Measurements from ENCODE around the gene CDH5.
"Not testable (repeated sequence)": the region's sequence is repeated elsewhere in the genome, so short reads cannot be mapped to it uniquely, and the experiment has no call there.

CDH5 gene

GRCh38 chr16:66366433-66367299 lies at the start of gene CDH5:
Gene CDH5 (plus strand): TSS chr16:66366691. CDS start chr16:66379338, 12,647 bp downstream.
- DNase-seq (ENCODE audit: low read depth) = no peak

GRCh38 chr16:66318505-66318904 lies 48.0 kb upstream of the CDH5 start:
- DNase-seq (ENCODE audit: low read depth) = no peak

GRCh38 chr16:66320774-66321173 lies 45.7 kb upstream of the CDH5 start:
- DNase-seq (ENCODE audit: low read depth) = no peak

- no peak for DNase-seq (ENCODE audit: low read depth)
Measured at GRCh38 chr16:66322174-66322573, 44.3 kb upstream of the CDH5 start.

GRCh38 chr16:66324815-66325515 lies 41.5 kb upstream of the CDH5 start:
- no peak for DNase-seq (ENCODE audit: low read depth)

GRCh38 chr16:66325717-66326376 lies 40.6 kb upstream of the CDH5 start:
- no peak for DNase-seq (ENCODE audit: low read depth)

- DNase-seq (ENCODE audit: low read depth) = no peak
Measured at GRCh38 chr16:66326991-66327513, 39.4 kb upstream of the CDH5 start.

- DNase-seq (ENCODE audit: low read depth) = no peak
Measured at GRCh38 chr16:66328282-66328681, 38.2 kb upstream of the CDH5 start.

- DNase-seq (ENCODE audit: low read depth) = not testable (repeated sequence)
Measured at GRCh38 chr16:66331464-66331863, 35.0 kb upstream of the CDH5 start.

- DNase-seq (ENCODE audit: low read depth) = no peak
Measured at GRCh38 chr16:66332634-66333610, 33.6 kb upstream of the CDH5 start.

- DNase-seq (ENCODE audit: low read depth) = no peak
Measured at GRCh38 chr16:66334853-66335574, 31.5 kb upstream of the CDH5 start.

GRCh38 chr16:66335704-66336329 lies 30.7 kb upstream of the CDH5 start:
- no peak for DNase-seq (ENCODE audit: low read depth)

GRCh38 chr16:66337463-66338188 lies 28.9 kb upstream of the CDH5 start:
- no peak for DNase-seq (ENCODE audit: low read depth)

- DNase-seq (ENCODE audit: low read depth) = no peak
Measured at GRCh38 chr16:66342294-66342900, 24.1 kb upstream of the CDH5 start.

- DNase-seq (ENCODE audit: low read depth) = no peak
Measured at GRCh38 chr16:66344533-66345145, 21.9 kb upstream of the CDH5 start.

GRCh38 chr16:66346221-66346620 lies 20.3 kb upstream of the CDH5 start:
- no peak for DNase-seq (ENCODE audit: low read depth)

GRCh38 chr16:66352304-66352703 lies 14.2 kb upstream of the CDH5 start:
- DNase-seq (ENCODE audit: low read depth) = no peak

- no peak for DNase-seq (ENCODE audit: low read depth)
Measured at GRCh38 chr16:66353055-66353454, 13.4 kb upstream of the CDH5 start.
